Neural progenitor cell (in vitro differentiated cells): ENCODE results near the gene MAGIX.

Experiments used
- EZH2phosphoT487 ChIP-seq: fragments of 200-600 bp; sonication (generic); IDR thresholded peaks from 2 replicates; pipeline ENCODE4 v1.6.1; 2017; ENCODE audit warnings: antibody characterized with exemption
- TF ChIP-seq, protein P1 (sequence below): fragments of 200-600 bp; sonication (generic); IDR thresholded peaks from 2 replicates; pipeline ENCODE4 v1.5.1; 2017; ENCODE audit warnings: antibody characterized with exemption, mild to moderate bottlenecking

DNA sequence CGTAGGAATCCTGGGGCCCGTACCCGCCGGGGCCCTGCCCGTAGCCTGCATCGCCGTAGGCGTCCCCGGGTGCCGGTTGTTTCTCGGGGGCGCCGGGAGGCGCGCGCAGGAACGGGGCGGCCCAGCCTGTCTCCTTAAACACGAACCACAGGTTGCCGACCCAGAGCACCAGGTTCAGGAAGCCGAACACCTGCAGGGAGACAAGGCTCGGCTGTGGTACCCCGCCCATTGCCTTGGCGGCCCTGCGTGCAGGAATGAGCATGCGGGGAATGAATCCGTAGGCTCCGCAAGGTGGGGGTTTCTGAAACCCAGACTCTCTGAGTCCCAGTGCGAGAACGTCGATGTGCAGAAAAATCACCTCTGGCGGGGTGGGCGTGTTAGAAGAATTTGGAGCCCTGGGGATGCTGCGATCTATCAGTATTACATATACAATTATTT, 29.0 kb downstream of the MAGIX start:
- TF ChIP-seq, protein P1, sequence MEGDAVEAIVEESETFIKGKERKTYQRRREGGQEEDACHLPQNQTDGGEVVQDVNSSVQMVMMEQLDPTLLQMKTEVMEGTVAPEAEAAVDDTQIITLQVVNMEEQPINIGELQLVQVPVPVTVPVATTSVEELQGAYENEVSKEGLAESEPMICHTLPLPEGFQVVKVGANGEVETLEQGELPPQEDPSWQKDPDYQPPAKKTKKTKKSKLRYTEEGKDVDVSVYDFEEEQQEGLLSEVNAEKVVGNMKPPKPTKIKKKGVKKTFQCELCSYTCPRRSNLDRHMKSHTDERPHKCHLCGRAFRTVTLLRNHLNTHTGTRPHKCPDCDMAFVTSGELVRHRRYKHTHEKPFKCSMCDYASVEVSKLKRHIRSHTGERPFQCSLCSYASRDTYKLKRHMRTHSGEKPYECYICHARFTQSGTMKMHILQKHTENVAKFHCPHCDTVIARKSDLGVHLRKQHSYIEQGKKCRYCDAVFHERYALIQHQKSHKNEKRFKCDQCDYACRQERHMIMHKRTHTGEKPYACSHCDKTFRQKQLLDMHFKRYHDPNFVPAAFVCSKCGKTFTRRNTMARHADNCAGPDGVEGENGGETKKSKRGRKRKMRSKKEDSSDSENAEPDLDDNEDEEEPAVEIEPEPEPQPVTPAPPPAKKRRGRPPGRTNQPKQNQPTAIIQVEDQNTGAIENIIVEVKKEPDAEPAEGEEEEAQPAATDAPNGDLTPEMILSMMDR, result no peak
- no peak for TF ChIP-seq EZH2phosphoT487
